Lung (tissue), 12 donors: ENCODE data around the gene PPP1R27. TPM values are rescaled to one million over a fixed set of nuclear protein-coding genes. Genes with fewer than 3 reads are reported as not detected.

Experiments
- ATAC-seq: fragments of 200-7000 bp; cut with Tn5 transposase; one replicate; pipeline ENCODE4 v1.9.1; 2020; ENCODE audit warnings: moderate number of reproducible peaks; ENCODE audit not compliant: insufficient read depth, low FRiP score
- DNase-seq, 3 donors: peaks; one replicate each; pipeline ENCODE4 v3.0.0-alpha.2; 2013 to 2017
- H3K27ac ChIP-seq, 2 donors: one replicate each; pipeline ENCODE4 v1.5.1; 2013; ENCODE audit warnings: mild to moderate bottlenecking in 2 of 2, moderate library complexity in 2 of 2, control low read depth in 1 of 2, inconsistent platforms in 1 of 2, low read depth in 1 of 2, low read length in 1 of 2
- H3K27me3 ChIP-seq, 3 donors: one replicate each; pipeline ENCODE4 v1.5.1; 2013; ENCODE audit warnings: low read length in 2 of 3; ENCODE audit not compliant: control insufficient read depth in 3 of 3, insufficient read depth in 3 of 3
- H3K36me3 ChIP-seq, 4 donors: one replicate each; pipeline ENCODE4 v1.5.1; 2013; ENCODE audit warnings: low read length in 4 of 4, mild to moderate bottlenecking in 1 of 4, moderate library complexity in 1 of 4; ENCODE audit not compliant: control insufficient read depth in 4 of 4, insufficient read depth in 4 of 4
- H3K4me1 ChIP-seq, 5 donors: one replicate each; pipeline ENCODE4 v1.5.1; 2013; ENCODE audit warnings: low read length in 5 of 5, mild to moderate bottlenecking in 2 of 5, moderate library complexity in 1 of 5; ENCODE audit not compliant: control insufficient read depth in 5 of 5, insufficient read depth in 5 of 5
- H3K4me3 ChIP-seq: one replicate; pipeline ENCODE4 v1.5.1; 2013; ENCODE audit warnings: mild to moderate bottlenecking, control low read depth, moderate library complexity
- H3K9ac ChIP-seq, 2 donors: one replicate each; pipeline ENCODE4 v1.5.1; 2013; ENCODE audit warnings: low read length in 2 of 2, control low read depth in 1 of 2; ENCODE audit not compliant: insufficient read depth in 1 of 2
- H3K9me3 ChIP-seq, 4 donors: one replicate each; pipeline ENCODE4 v1.5.1; 2013; ENCODE audit warnings: low read length in 3 of 4, mild to moderate bottlenecking in 1 of 4, moderate library complexity in 1 of 4; ENCODE audit not compliant: control insufficient read depth in 4 of 4, insufficient read depth in 3 of 4
- WGBS, 2 donors: extraction: QIAGEN DNeasy Blood & Tissue Kit; methylation state at CpG; one replicate each; pipeline ENCODE4 v1.1.7; 2013; 5-methylcytosine and 5-hydroxymethylcytosine counted together
- polyA plus RNA-seq, 2 donors: library from polyadenylated mRNA; stranded (reverse); fragments of 200-250 nt; gene quantifications; one replicate each; pipeline ENCODE4 v1.2.1, GENCODE V29; 2013
- total RNA-seq, 2 donors: library from RNA; depleted of rRNA in 1 of 2; stranded (reverse); fragments of >200 nt in 1 of 2; gene quantifications; one replicate each; pipeline ENCODE4 v1.2.1, GENCODE V29; 2014 to 2021
- TF ChIP-seq, protein P1 (sequence below): IDR thresholded peaks from 2 replicates; pipeline ENCODE4 v1.5.1; 2012; ENCODE audit warnings: mild to moderate bottlenecking; ENCODE audit errors: control extremely low read depth, extremely low read depth
- donor health status: control.
- donor health status: control.
- donor health status: Bipolar disorder and iron deficiency.
- donor health status: healthy.
- donor health status: DM: yes; HTN: yes; CAD: no.

PPP1R27 gene
- total and polyA plus RNA-seq, 4 donors = 0.13 TPM; not detected in 3

DNA sequence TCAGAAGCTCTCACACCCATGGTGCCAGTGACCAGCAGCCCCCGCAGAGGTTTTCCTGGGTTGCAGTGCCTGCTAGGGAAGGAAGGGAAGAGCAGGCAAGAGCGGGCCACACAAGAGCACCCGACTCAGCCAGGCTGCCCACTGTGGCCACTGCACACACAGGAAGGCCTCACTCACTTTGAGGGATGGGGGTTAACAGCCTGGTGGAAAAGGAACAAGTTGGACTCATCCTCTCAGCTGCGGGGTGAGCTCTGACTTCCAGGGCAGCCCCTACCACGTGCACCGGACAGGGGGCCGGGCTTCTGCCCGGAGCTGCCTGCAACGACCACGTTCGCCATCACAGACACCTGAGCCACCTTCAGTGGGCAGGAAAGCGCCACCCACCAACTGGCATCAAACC, 17.4 kb upstream of the PPP1R27 start:
- TF ChIP-seq, protein P1, sequence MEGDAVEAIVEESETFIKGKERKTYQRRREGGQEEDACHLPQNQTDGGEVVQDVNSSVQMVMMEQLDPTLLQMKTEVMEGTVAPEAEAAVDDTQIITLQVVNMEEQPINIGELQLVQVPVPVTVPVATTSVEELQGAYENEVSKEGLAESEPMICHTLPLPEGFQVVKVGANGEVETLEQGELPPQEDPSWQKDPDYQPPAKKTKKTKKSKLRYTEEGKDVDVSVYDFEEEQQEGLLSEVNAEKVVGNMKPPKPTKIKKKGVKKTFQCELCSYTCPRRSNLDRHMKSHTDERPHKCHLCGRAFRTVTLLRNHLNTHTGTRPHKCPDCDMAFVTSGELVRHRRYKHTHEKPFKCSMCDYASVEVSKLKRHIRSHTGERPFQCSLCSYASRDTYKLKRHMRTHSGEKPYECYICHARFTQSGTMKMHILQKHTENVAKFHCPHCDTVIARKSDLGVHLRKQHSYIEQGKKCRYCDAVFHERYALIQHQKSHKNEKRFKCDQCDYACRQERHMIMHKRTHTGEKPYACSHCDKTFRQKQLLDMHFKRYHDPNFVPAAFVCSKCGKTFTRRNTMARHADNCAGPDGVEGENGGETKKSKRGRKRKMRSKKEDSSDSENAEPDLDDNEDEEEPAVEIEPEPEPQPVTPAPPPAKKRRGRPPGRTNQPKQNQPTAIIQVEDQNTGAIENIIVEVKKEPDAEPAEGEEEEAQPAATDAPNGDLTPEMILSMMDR = no peak
- 91 to 93% methylated on average over 12 of the region's 12 CpGs for WGBS, 2 donors
- no peaks in the 10 kb centered on the region for H3K27me3 ChIP-seq
- no peaks in the 10 kb centered on the region for H3K9me3 ChIP-seq
- ATAC-seq = no peak
- H3K36me3 ChIP-seq = peaks cover 6 to 50% (median 19%) of the 10 kb centered on the region in 4 donors
- H3K4me3 ChIP-seq = no peak overlapping the region
- H3K4me1 ChIP-seq = peaks cover 0 to 4% (median 0%) of the 10 kb centered on the region in 5 donors
- no peak for DNase-seq
- no peak overlapping the region for H3K9ac ChIP-seq
- no peak overlapping the region for H3K27ac ChIP-seq

DNA sequence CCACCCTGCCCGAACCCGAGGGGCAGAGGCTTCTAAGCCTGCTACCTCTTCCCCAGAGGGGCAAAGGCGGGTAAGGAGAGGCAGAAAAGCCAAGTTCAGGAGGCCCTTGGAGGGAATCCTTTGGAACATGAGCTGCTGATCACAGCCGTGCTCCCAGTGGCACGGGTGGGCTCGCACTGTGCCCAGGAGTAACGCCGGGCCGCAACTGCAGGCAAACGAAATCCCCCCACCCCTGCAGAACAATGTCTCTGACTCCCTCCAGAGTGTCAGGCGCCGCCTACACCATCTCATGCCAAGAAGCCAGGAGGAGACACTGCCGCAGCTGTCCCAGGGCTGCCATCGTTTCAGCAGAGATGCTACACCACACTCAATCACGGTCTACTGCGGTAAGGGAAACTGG, 16.6 kb upstream of the PPP1R27 start:
- Histone ChIP-seq H3K9ac (no peak overlapping the region), H3K27me3 (no peaks in the 10 kb centered on the region), H3K9me3 (no peaks in the 10 kb centered on the region), H3K27ac (no peak overlapping the region), H3K4me1 (peaks cover 0 to 4% (median 0%) of the 10 kb centered on the region in 5 donors), H3K4me3 (no peak overlapping the region), H3K36me3 (peaks cover 11 to 58% (median 22%) of the 10 kb centered on the region in 4 donors)
- TF ChIP-seq, protein P1 = no peak
- 96% methylated on average over 16 of the region's 16 CpGs for WGBS, 2 donors
- ATAC-seq (no peak), DNase-seq (no peak)

- Histone ChIP-seq H3K4me1 (no peaks in the 10 kb centered on the region), H3K9ac (no peak overlapping the region), H3K27me3 (no peaks in the 10 kb centered on the region), H3K36me3 (peaks cover 21 to 64% (median 28%) of the 10 kb centered on the region in 4 donors), H3K27ac (no peak overlapping the region), H3K9me3 (no peaks in the 10 kb centered on the region), H3K4me3 (no peak overlapping the region)
- ATAC-seq (no peak), DNase-seq (no peak)
- TF ChIP-seq, protein P1 = no peak
- 94 to 97% methylated on average over 12 of the region's 12 CpGs for WGBS, 2 donors
Measured at GRCh38 chr17:81849457-81849856, 14.6 kb upstream of the PPP1R27 start.
